Esophagus squamous epithelium (tissue), 4 donors: ENCODE results near the gene CTTNBP2NL.
"Not testable (repeated sequence)": the region's sequence is repeated elsewhere in the genome, so short reads cannot be mapped to it uniquely, and the experiment has no call there.

ENCODE experiments used
- POLR2A ChIP-seq, 4 donors: fragments of 450-650 bp; IDR thresholded peaks; one replicate each; pipeline ENCODE4 v1.6.1; 2017; ENCODE audit warnings: antibody characterized with exemption in 4 of 4, mild to moderate bottlenecking in 4 of 4, moderate library complexity in 3 of 4
- TF ChIP-seq, protein P1 (sequence below), 6 experiments: fragments of 450-650 bp in 4 of 6; fragments of 200-600 bp in 2 of 6; sonication (generic) in 2 of 6; IDR thresholded peaks; one replicate each; pipeline ENCODE4 v1.5.1; 2016 to 2019; ENCODE audit warnings: antibody characterized with exemption in 6 of 6, mild to moderate bottlenecking in 4 of 6, moderate library complexity in 4 of 6

DNA sequence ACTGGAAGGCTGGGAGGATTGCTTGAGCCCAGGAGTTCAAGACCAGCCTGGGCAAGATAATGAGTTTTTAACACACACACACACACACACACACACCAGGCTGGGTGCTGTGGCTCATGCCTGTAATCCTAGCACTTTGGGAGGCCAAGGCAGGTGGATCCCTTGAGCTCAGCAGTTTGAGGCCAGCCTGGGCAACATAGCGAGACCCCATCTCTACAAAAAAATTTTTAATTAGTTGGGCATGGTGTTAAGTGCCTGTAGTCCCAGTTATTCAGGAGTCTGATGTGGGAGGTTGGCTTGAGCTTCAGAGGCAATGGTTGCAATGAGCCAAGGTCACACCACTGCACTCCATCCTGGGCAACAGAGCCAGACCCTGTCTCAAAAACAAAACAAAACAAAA lies 90.0 kb downstream of the CTTNBP2NL start:
- TF ChIP-seq, protein P1, sequence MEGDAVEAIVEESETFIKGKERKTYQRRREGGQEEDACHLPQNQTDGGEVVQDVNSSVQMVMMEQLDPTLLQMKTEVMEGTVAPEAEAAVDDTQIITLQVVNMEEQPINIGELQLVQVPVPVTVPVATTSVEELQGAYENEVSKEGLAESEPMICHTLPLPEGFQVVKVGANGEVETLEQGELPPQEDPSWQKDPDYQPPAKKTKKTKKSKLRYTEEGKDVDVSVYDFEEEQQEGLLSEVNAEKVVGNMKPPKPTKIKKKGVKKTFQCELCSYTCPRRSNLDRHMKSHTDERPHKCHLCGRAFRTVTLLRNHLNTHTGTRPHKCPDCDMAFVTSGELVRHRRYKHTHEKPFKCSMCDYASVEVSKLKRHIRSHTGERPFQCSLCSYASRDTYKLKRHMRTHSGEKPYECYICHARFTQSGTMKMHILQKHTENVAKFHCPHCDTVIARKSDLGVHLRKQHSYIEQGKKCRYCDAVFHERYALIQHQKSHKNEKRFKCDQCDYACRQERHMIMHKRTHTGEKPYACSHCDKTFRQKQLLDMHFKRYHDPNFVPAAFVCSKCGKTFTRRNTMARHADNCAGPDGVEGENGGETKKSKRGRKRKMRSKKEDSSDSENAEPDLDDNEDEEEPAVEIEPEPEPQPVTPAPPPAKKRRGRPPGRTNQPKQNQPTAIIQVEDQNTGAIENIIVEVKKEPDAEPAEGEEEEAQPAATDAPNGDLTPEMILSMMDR (IDR thresholded peaks at IDR 0.05), result not testable (repeated sequence)
- TF ChIP-seq POLR2A (IDR thresholded peaks at IDR 0.05), result not testable (repeated sequence)
